GM12874 (cell line): ENCODE data around the gene AHRR.

Experiments used
- CTCF ChIP-seq: IDR thresholded peaks from 2 replicates; pipeline ENCODE4 v1.5.1; 2011; ENCODE audit warnings: low read depth, mild to moderate bottlenecking, control low read depth, low read length, moderate library complexity; ENCODE audit not compliant: insufficient read depth

AHRR gene

GRCh38 chr5:368183-369084 is 46.9 kb downstream of the AHRR start:
- no peak for TF ChIP-seq CTCF

GRCh38 chr5:369151-369868 is 47.8 kb downstream of the AHRR start:
- TF ChIP-seq CTCF: no peak

- no peak for TF ChIP-seq CTCF
Measured at GRCh38 chr5:370311-370958, 48.9 kb downstream of the AHRR start.

- TF ChIP-seq CTCF: no peak
Measured at GRCh38 chr5:370959-371810, 49.7 kb downstream of the AHRR start.

- no peak for TF ChIP-seq CTCF
Measured at GRCh38 chr5:371811-372555, 50.5 kb downstream of the AHRR start.

- TF ChIP-seq CTCF: no peak
Measured at GRCh38 chr5:372556-372995, 51.1 kb downstream of the AHRR start.
